Adrenal gland (tissue), 12 donors: Measurements from ENCODE around the gene IL12RB2. TPM values are rescaled to one million over a fixed set of nuclear protein-coding genes. Genes with fewer than 3 reads are reported as not detected.

Source experiments
- DNase-seq, 7 donors: peaks; one replicate each; pipeline ENCODE4 v3.0.0-alpha.2; 2019 to 2020
- H3K27ac ChIP-seq, 5 donors: fragments of 200-600 bp; sonication (generic) in 4 of 5; 1 replicate in 3 of 5; 2 replicates in 2 of 5; pipeline versions ENCODE4 v1.5.1 to v1.8.0; 2016 to 2020; ENCODE audit warnings: mild to moderate bottlenecking in 1 of 5
- H3K27me3 ChIP-seq: fragments of 200-600 bp; 2 replicates; pipeline ENCODE4 v1.8.0; 2021
- H3K36me3 ChIP-seq, 2 donors: fragments of 200-600 bp; replicated peaks in 1 of 2; 1 replicate in 1 of 2; 2 replicates in 1 of 2; pipeline versions ENCODE4 v1.5.1 to v1.8.0; 2018 to 2022
- H3K4me1 ChIP-seq, 2 donors: fragments of 200-600 bp; replicated peaks in 1 of 2; 1 replicate in 1 of 2; 2 replicates in 1 of 2; pipeline versions ENCODE4 v1.5.1 to v1.8.0; 2018 to 2021
- H3K4me3 ChIP-seq, 4 donors: fragments of 200-600 bp; sonication (generic) in 3 of 4; one replicate each; pipeline ENCODE4 v1.5.1; 2016 to 2018
- H3K9me3 ChIP-seq, 3 donors: fragments of 200-600 bp; sonication (generic) in 1 of 3; replicated peaks in 1 of 3; 1 replicate in 2 of 3; 2 replicates in 1 of 3; pipeline versions ENCODE4 v1.5.1 to v1.8.0; 2016 to 2021
- CTCF ChIP-seq, 6 experiments: fragments of 450-650 bp in 4 of 6; fragments of 200-600 bp in 2 of 6; sonication (generic) in 1 of 6; IDR thresholded peaks; 1 replicate in 5 of 6; 2 replicates in 1 of 6; pipeline versions ENCODE4 v1.5.1 to v1.8.0; 2016 to 2021; ENCODE audit warnings: antibody characterized with exemption in 6 of 6, mild to moderate bottlenecking in 2 of 6, moderate library complexity in 1 of 6
- POLR2A ChIP-seq, 2 donors: fragments of 450-650 bp; IDR thresholded peaks; one replicate each; pipeline ENCODE4 v1.6.1; 2017; ENCODE audit warnings: antibody characterized with exemption in 2 of 2, mild to moderate bottlenecking in 2 of 2, moderate library complexity in 1 of 2
- WGBS, 4 donors: extraction: QIAGEN DNeasy Blood & Tissue Kit in 2 of 4; methylation state at CpG; one replicate each; pipeline versions ENCODE4 v1.1.5 to v1.1.7; 2013 to 2017; 5-methylcytosine and 5-hydroxymethylcytosine counted together
- intact Hi-C, 2 donors: fragments of 100-400 bp; cut with DNase I; formaldehyde crosslinking; loops; one replicate each; pipeline versions ENCODE4 v1.14.1 to v1.15.0; 2022 to 2023
- polyA plus RNA-seq, 3 donors: library from polyadenylated mRNA; stranded (reverse); fragments of 200-250 nt in 2 of 3; fragments of 350-450 nt in 1 of 3; fragmentation: Illumina TruSeq in 1 of 3; extraction: RNeasy Lipid Tissue Mini Kit (QIAGEN cat#74804) in 1 of 3; gene quantifications; one replicate each; pipeline ENCODE4 v1.2.3, GENCODE V29; 2013 to 2014
- total RNA-seq, 9 donors: library from RNA; depleted of rRNA in 4 of 9; stranded (reverse); fragments of >200 nt in 4 of 9; fragments of 120-200 nt in 1 of 9; fragmentation: NEBNext Ultra II Directional in 1 of 9; extraction: Animal tissue kit (Norgen Biotek cat#: 25700) in 1 of 9; gene quantifications; one replicate each; pipeline versions ENCODE4 v1.1.0 to v1.2.4, GENCODE V29; 2013 to 2023
- donor health status: healthy with polysubstance abuse.
- donor health status: Bipolar disorder and iron deficiency.
- donor health status: DM: yes; HTN: yes; CAD: no.
- donor health status: DM: no; HTN: no; CAD: no.
- donor health status: DM: no; HTN: no; CAD: no.
- donor health status: DM: yes; HTN: yes; CAD: no.

Gene IL12RB2
- total and polyA plus RNA-seq, 12 donors = 0.24 to 2.6 (median 0.55) TPM; not detected in 2

- no peak for DNase-seq
These were observed 124.4 kb downstream of the IL12RB2 start for GRCh38 chr1:67431869-67432578.

GRCh38 chr1:67432745-67433144 lies 125.1 kb downstream of the IL12RB2 start:
- Histone ChIP-seq H3K27ac (no peak overlapping the region), H3K27me3 (no peaks in the 10 kb centered on the region), H3K4me3 (no peak overlapping the region), H3K36me3 (no peaks in the 10 kb centered on the region), H3K9me3 (no peaks in the 10 kb centered on the region), H3K4me1 (peaks cover 6 to 16% of the 10 kb centered on the region in 2 donors)
- intact Hi-C loops = no loop called here
- TF ChIP-seq CTCF (IDR thresholded peaks at IDR 0.05) = no peak
- no peak for TF ChIP-seq POLR2A (IDR thresholded peaks at IDR 0.05)
- WGBS, 4 donors = 44 to 53% (median 49%) methylated on average over 1 of the region's 1 CpG
- DNase-seq = no peak

More at GRCh38 chr1:67431869-67432578, 124.4 kb downstream of the IL12RB2 start:
- intact Hi-C loops = no loop called here
- H3K27ac ChIP-seq = no peak overlapping the region
- no peak for TF ChIP-seq CTCF (IDR thresholded peaks at IDR 0.05)
- no peak for TF ChIP-seq POLR2A (IDR thresholded peaks at IDR 0.05)
- 70 to 78% (median 77%) methylated on average over 8 of the region's 8 CpGs for WGBS, 4 donors
- H3K4me3 ChIP-seq = no peak overlapping the region
- no peaks in the 10 kb centered on the region for H3K9me3 ChIP-seq
- no peaks in the 10 kb centered on the region for H3K27me3 ChIP-seq
- no peaks in the 10 kb centered on the region for H3K36me3 ChIP-seq
- peaks cover 11 to 23% of the 10 kb centered on the region in 2 donors for H3K4me1 ChIP-seq

GRCh38 chr1:67433837-67434236 lies 126.2 kb downstream of the IL12RB2 start:
- no peak for DNase-seq
- H3K9me3 ChIP-seq = no peaks in the 10 kb centered on the region
- no peak overlapping the region for H3K27ac ChIP-seq
- no peak overlapping the region for H3K4me3 ChIP-seq
- H3K27me3 ChIP-seq = no peaks in the 10 kb centered on the region
- no peaks in the 10 kb centered on the region for H3K36me3 ChIP-seq
- WGBS, 4 donors = 67 to 80% (median 73%) methylated on average over 2 of the region's 2 CpGs
- H3K4me1 ChIP-seq = peaks cover 0 to 7% of the 10 kb centered on the region in 2 donors
- intact Hi-C loops = no loop called here
- TF ChIP-seq POLR2A (IDR thresholded peaks at IDR 0.05) (no peak), CTCF (IDR thresholded peaks at IDR 0.05) (no peak)

- no peak overlapping the region for H3K27ac ChIP-seq
- no peak for DNase-seq
- H3K9me3 ChIP-seq = no peaks in the 10 kb centered on the region
- intact Hi-C loops = no loop called here
- H3K4me1 ChIP-seq = peaks cover 0 to 7% of the 10 kb centered on the region in 2 donors
- no peaks in the 10 kb centered on the region for H3K27me3 ChIP-seq
- WGBS, 4 donors = 40 to 64% (median 62%) methylated on average over 2 of the region's 2 CpGs
- no peak overlapping the region for H3K4me3 ChIP-seq
- TF ChIP-seq POLR2A (IDR thresholded peaks at IDR 0.05) (no peak), CTCF (IDR thresholded peaks at IDR 0.05) (no peak)
- no peaks in the 10 kb centered on the region for H3K36me3 ChIP-seq
These were observed 126.8 kb downstream of the IL12RB2 start for GRCh38 chr1:67434491-67434890.
